HepG2 (cell line): ENCODE measurements around the gene SLC9A1. TPM values are rescaled to one million over a fixed set of nuclear protein-coding genes. Genes with fewer than 3 reads are reported as not detected.
A peak's percentile ranks its signal among the peaks of the same experiment; 100 is the strongest.
"Not testable (repeated sequence)": the region's sequence is repeated elsewhere in the genome, so short reads cannot be mapped to it uniquely, and the experiment has no call there.

Experiments used
- ATAC-seq: fragments of 200-7000 bp; cut with Tn5 transposase; 3 replicates; pipeline ENCODE4 v1.9.1; 2020; ENCODE audit warnings: mild to moderate bottlenecking, moderate library complexity
- BruUV-seq: library from RNA; stranded (reverse); fragments of 400-500 nt; replicated peaks from 2 replicates; lab custom pipeline; 2021; lab: Mats Ljungman, UMichigan
- CTCF ChIA-PET: fragments of 300-600 bp; formaldehyde crosslinking; extraction: SDS; loops from one replicate; lab custom pipeline; 2021; ENCODE audit warnings: low total read pairs, inconsistent platforms, low intra/inter-chr PET ratio; lab: Yijun Ruan, JAX
- POLR2A ChIA-PET: fragments of 350-600 bp; sonication (Branson Sonifier 250); formaldehyde crosslinking; loops from one replicate; lab custom pipeline; 2020; ENCODE audit warnings: antibody characterized with exemption, inconsistent platforms; lab: Yijun Ruan, JAX
- DNase-seq: peaks from one replicate; pipeline ENCODE4 v3.0.0-alpha.2; 2015; ENCODE audit warnings: low spot score
- FAIRE-seq: peaks from 3 replicates; lab custom pipeline; 2011; peaks lifted over from hg19 to GRCh38; lab: Jason Lieb, UNC
- H2AFZ ChIP-seq: one replicate; pipeline ENCODE4 v1.6.1; 2011; ENCODE audit warnings: low read length, inconsistent platforms
- H3K27ac ChIP-seq: fragments of 300-600 bp; 3 replicates; pipeline ENCODE4 v1.8.0; 2011; ENCODE audit warnings: mixed run types, mild to moderate bottlenecking, mixed read lengths, low read length, inconsistent platforms; ENCODE audit not compliant: insufficient read depth; ENCODE audit errors: extremely low read length
- H3K27me3 ChIP-seq, 2 experiments: fragments of 200-600 bp in 1 of 2; 2 replicates in 1 of 2; 3 replicates in 1 of 2; pipeline versions ENCODE4 v1.6.0 to v1.8.0; 2011; ENCODE audit warnings: low read length in 2 of 2, mild to moderate bottlenecking in 2 of 2, moderate library complexity in 2 of 2, inconsistent platforms in 1 of 2; ENCODE audit not compliant: insufficient read depth in 2 of 2, control insufficient read depth in 1 of 2
- H3K36me3 ChIP-seq, 2 experiments: fragments of 200-600 bp in 1 of 2; replicated peaks in 1 of 2; 2 replicates in 1 of 2; 3 replicates in 1 of 2; pipeline versions ENCODE4 v1.5.1 to v1.8.0; 2011; ENCODE audit warnings: low read length in 2 of 2, inconsistent platforms in 1 of 2; ENCODE audit not compliant: insufficient read depth in 2 of 2, control insufficient read depth in 1 of 2
- H3K4me1 ChIP-seq: 2 replicates; pipeline ENCODE4 v1.5.1; 2012; ENCODE audit warnings: low read length, inconsistent platforms; ENCODE audit not compliant: insufficient read depth
- H3K4me2 ChIP-seq: 2 replicates; pipeline ENCODE4 v1.6.0; 2011; ENCODE audit warnings: low read depth, low read length, inconsistent platforms
- H3K4me3 ChIP-seq, 3 experiments: fragments of 200-600 bp in 1 of 3; sonication (generic), shearing (Covaris generic) in 1 of 3; replicated peaks in 1 of 3; 2 replicates each; pipeline ENCODE4 v1.5.1; 2011 to 2016; ENCODE audit warnings: low read length in 3 of 3, inconsistent platforms in 2 of 3, low read depth in 2 of 3, mild to moderate bottlenecking in 2 of 3, control low read depth in 1 of 3, mixed read lengths in 1 of 3; ENCODE audit not compliant: insufficient read depth in 1 of 3
- H3K79me2 ChIP-seq: one replicate; pipeline ENCODE4 v1.6.1; 2011; ENCODE audit warnings: low read length, inconsistent platforms; ENCODE audit not compliant: insufficient read depth
- H3K9ac ChIP-seq: 2 replicates; pipeline ENCODE4 v1.6.0; 2011; ENCODE audit warnings: mild to moderate bottlenecking, low read depth, low read length, inconsistent platforms; ENCODE audit not compliant: insufficient read depth
- H3K9me3 ChIP-seq: 2 replicates; pipeline ENCODE4 v1.5.1; 2012; ENCODE audit warnings: mild to moderate bottlenecking, low read length
- H4K20me1 ChIP-seq: 2 replicates; pipeline ENCODE4 v1.6.0; 2011; ENCODE audit warnings: inconsistent platforms, mild to moderate bottlenecking, low read length, moderate library complexity; ENCODE audit not compliant: insufficient read depth
- whole genome bisulfite sequencing: methylation state at CpG from one replicate; pipeline ENCODE4 v1.1.6; 2017; ENCODE audit warnings: low lambda C conversion rate; 5-methylcytosine and 5-hydroxymethylcytosine counted together
- in situ Hi-C: cut with HindIII; loops from 2 replicates; pipeline ENCODE4 v1.10.0; 2017; ENCODE audit warnings: low pct_unique_long_range_greater_than_20kb; ENCODE audit not compliant: extremely low pct_ligation_motif_present
- intact Hi-C: fragments of 100-400 bp; cut with micrococcal nuclease; formaldehyde crosslinking; loops from one replicate; pipeline ENCODE4 v1.10.0; 2022; ENCODE audit not compliant: unreplicated experiment
- polyA plus RNA-seq, 8 experiments: library from polyadenylated mRNA; depleted of rRNA in 3 of 8; stranded (reverse) in 7 of 8; unstranded in 1 of 8; fragments of >200 nt; fragmentation: Illumina TruSeq in 4 of 8; extraction: Trizol in 4 of 8; gene quantifications; 2 replicates each; pipeline versions ENCODE4 v1.2.1 to v1.2.3, GENCODE V29; 2011 to 2016; ENCODE audit warnings: low read depth in 4 of 8, missing spikeins in 1 of 8, mixed read lengths in 1 of 8; ENCODE audit not compliant: insufficient read depth in 1 of 8
- total RNA-seq, 5 experiments: library from RNA; depleted of rRNA; stranded (reverse); fragments of >200 nt; fragmentation: Illumina TruSeq; extraction: Trizol; gene quantifications; 2 replicates each; pipeline ENCODE4 v1.2.3, GENCODE V29; 2016; ENCODE audit warnings: low read depth in 1 of 5
- TF ChIP-seq, protein P1 (sequence below), 2 experiments: fragments of 450-650 bp in 1 of 2; sonication (generic) in 1 of 2; formaldehyde crosslinking in 1 of 2; IDR thresholded peaks; 2 replicates each; pipeline versions ENCODE4 v1.6.1 to v1.8.0; 2016 to 2022; ENCODE audit warnings: antibody characterized with exemption in 1 of 2, mild to moderate bottlenecking in 1 of 2, missing genetic modification reagents in 1 of 2

Gene SLC9A1
- total and polyA plus RNA-seq, 2 of the 13 experiments (the other 11 are each of a cell fraction or from before 2014, with no cell fraction given): 1.4 to 2.9 TPM

GRCh38 chr1:27172992-27173391, 18.1 kb upstream of the SLC9A1 start:
- H3K79me2 ChIP-seq, H2AFZ ChIP-seq, intact Hi-C loops, H3K9me3 ChIP-seq, CTCF ChIA-PET, H3K9ac ChIP-seq, H3K27ac ChIP-seq, H3K36me3 ChIP-seq, H3K4me2 ChIP-seq, H3K4me3 ChIP-seq, DNase-seq, H3K27me3 ChIP-seq: not testable (repeated sequence)
- TF ChIP-seq, protein P1, sequence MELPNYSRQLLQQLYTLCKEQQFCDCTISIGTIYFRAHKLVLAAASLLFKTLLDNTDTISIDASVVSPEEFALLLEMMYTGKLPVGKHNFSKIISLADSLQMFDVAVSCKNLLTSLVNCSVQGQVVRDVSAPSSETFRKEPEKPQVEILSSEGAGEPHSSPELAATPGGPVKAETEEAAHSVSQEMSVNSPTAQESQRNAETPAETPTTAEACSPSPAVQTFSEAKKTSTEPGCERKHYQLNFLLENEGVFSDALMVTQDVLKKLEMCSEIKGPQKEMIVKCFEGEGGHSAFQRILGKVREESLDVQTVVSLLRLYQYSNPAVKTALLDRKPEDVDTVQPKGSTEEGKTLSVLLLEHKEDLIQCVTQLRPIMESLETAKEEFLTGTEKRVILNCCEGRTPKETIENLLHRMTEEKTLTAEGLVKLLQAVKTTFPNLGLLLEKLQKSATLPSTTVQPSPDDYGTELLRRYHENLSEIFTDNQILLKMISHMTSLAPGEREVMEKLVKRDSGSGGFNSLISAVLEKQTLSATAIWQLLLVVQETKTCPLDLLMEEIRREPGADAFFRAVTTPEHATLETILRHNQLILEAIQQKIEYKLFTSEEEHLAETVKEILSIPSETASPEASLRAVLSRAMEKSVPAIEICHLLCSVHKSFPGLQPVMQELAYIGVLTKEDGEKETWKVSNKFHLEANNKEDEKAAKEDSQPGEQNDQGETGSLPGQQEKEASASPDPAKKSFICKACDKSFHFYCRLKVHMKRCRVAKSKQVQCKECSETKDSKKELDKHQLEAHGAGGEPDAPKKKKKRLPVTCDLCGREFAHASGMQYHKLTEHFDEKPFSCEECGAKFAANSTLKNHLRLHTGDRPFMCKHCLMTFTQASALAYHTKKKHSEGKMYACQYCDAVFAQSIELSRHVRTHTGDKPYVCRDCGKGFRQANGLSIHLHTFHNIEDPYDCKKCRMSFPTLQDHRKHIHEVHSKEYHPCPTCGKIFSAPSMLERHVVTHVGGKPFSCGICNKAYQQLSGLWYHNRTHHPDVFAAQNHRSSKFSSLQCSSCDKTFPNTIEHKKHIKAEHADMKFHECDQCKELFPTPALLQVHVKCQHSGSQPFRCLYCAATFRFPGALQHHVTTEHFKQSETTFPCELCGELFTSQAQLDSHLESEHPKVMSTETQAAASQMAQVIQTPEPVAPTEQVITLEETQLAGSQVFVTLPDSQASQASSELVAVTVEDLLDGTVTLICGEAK (IDR thresholded peaks at IDR 0.05): peak; percentile 81
- TF ChIP-seq, protein P1 (CRISPR knock-in tag; IDR thresholded peaks at IDR 0.05): not testable (repeated sequence)
- TF ChIP-seq, all 625 proteins: peak for 1; not testable (repeated sequence) for 624
- ATAC-seq, H3K4me1 ChIP-seq, POLR2A ChIA-PET, FAIRE-seq, BruUV-seq, in situ Hi-C loops, H4K20me1 ChIP-seq: not testable (repeated sequence)
- 44% methylated on average over 5 of the region's 5 CpGs for WGBS
